Activated T-cell treated with anti-CD3 and anti-CD28 coated beads for 1 hour (primary cell): ENCODE results near the gene PANK2.
"Not testable (repeated sequence)": the region's sequence is repeated elsewhere in the genome, so short reads cannot be mapped to it uniquely, and the experiment has no call there.

ENCODE experiments used
- DNase-seq: peaks from one replicate; pipeline ENCODE4 v3.0.0-alpha.2; 2020; ENCODE audit warnings: low read depth

PANK2 gene

GRCh38 chr20:3929713-3930060, 40.5 kb downstream of the PANK2 start:
- no peak for DNase-seq

- DNase-seq = no peak
Observed at GRCh38 chr20:3930265-3931206, 41.3 kb downstream of the PANK2 start.

- no peak for DNase-seq
Observed at GRCh38 chr20:3931664-3932063, 42.5 kb downstream of the PANK2 start.

GRCh38 chr20:3932277-3932676, 43.1 kb downstream of the PANK2 start:
- no peak for DNase-seq

GRCh38 chr20:3932681-3933080, 43.5 kb downstream of the PANK2 start:
- DNase-seq = no peak

- no peak for DNase-seq
Observed at GRCh38 chr20:3933218-3933617, 44.0 kb downstream of the PANK2 start.

- no peak for DNase-seq
Observed at GRCh38 chr20:3934624-3935023, 45.4 kb downstream of the PANK2 start.

GRCh38 chr20:3935295-3935955, 46.2 kb downstream of the PANK2 start:
- no peak for DNase-seq

- no peak for DNase-seq
Observed at GRCh38 chr20:3935956-3936340, 46.8 kb downstream of the PANK2 start.

GRCh38 chr20:3937618-3938017, 48.4 kb downstream of the PANK2 start:
- no peak for DNase-seq

GRCh38 chr20:3940905-3941304, 51.7 kb downstream of the PANK2 start:
- DNase-seq = no peak

GRCh38 chr20:3946666-3947065, 57.5 kb downstream of the PANK2 start:
- not testable (repeated sequence) for DNase-seq

- DNase-seq = no peak
Observed at GRCh38 chr20:3964719-3965118, 75.5 kb downstream of the PANK2 start.

GRCh38 chr20:3966571-3966970, 77.4 kb downstream of the PANK2 start:
- DNase-seq = no peak

- DNase-seq = no peak
Observed at GRCh38 chr20:3970016-3970415, 80.8 kb downstream of the PANK2 start.

- no peak for DNase-seq
Observed at GRCh38 chr20:3971145-3971544, 82.0 kb downstream of the PANK2 start.

- no peak for DNase-seq
Observed at GRCh38 chr20:3972161-3972560, 83.0 kb downstream of the PANK2 start.

GRCh38 chr20:3972631-3973030, 83.4 kb downstream of the PANK2 start:
- not testable (repeated sequence) for DNase-seq

- no peak for DNase-seq
Observed at GRCh38 chr20:3973705-3974104, 84.5 kb downstream of the PANK2 start.

- DNase-seq = no peak
Observed at GRCh38 chr20:3976511-3976910, 87.3 kb downstream of the PANK2 start.
